ENCODE results near the gene FNDC11. TPM values are rescaled to one million over a fixed set of nuclear protein-coding genes. Genes with fewer than 3 reads are reported as not detected.

The FNDC11 gene
- total and polyA plus RNA-seq, 2 donors (not counting 3 experiments of a cell fraction or from before 2014, with no cell fraction given): 0.71 to 1.9 TPM

GRCh38 chr20:63544241-63544957 lies 9.6 kb upstream of the FNDC11 start:
- Histone ChIP-seq H3K36me3 (ENCODE audit: control insufficient read depth in 2 of 2, extremely low read depth in 1 of 2, insufficient read depth in 2 of 2, low read length in 2 of 2) (no peaks in the 10 kb centered on the region), H3K9me3 (replicated peaks; ENCODE audit: control insufficient read depth, insufficient read depth, low read length) (no peaks in the 10 kb centered on the region), H3K79me2 (ENCODE audit: control insufficient read depth, insufficient read depth, low read length) (no peaks in the 10 kb centered on the region), H4K20me1 (replicated peaks; ENCODE audit: control insufficient read depth, extremely low read depth, insufficient read depth, low read length) (no peaks in the 10 kb centered on the region), H3K27me3 (ENCODE audit: control insufficient read depth in 2 of 2, insufficient read depth in 2 of 2, low read length in 2 of 2) (no peaks in the 10 kb centered on the region), H3K4me3 (replicated peaks in 1 of 3; ENCODE audit: insufficient read depth in 1 of 3, low read depth in 1 of 3, low read length in 3 of 3) (no peak overlapping the region), H2AFZ (ENCODE audit: low read depth, low read length) (no peak overlapping the region), H3K27ac (ENCODE audit: insufficient read depth, low read depth, low read length) (no peak overlapping the region), H3K9me1 (replicated peaks; ENCODE audit: control insufficient read depth, extremely low read depth, insufficient read depth, low read length) (no peaks in the 10 kb centered on the region), H3K4me1 (ENCODE audit: control insufficient read depth, extremely low read depth, insufficient read depth, low read length) (no peaks in the 10 kb centered on the region), H3K9ac (replicated peaks; ENCODE audit: extremely low read depth, insufficient read depth, low read length) (no peak overlapping the region), H3K4me2 (ENCODE audit: insufficient read depth, low read length) (no peak overlapping the region)
- ChIA-PET CTCF (interaction anchor here (1.0 to 1.5 kb wide), 3 partner anchors 23 to 430 kb away, joined by 3 to 6 read pairs (median 4); no protein-coding TSS in a partner anchor), POLR2A (no interaction called here)
- DNase-seq (ENCODE audit: low read depth, low spot score) (no peak), FAIRE-seq (no peak)
- dilution Hi-C loops (cut with MboI; ENCODE audit: extremely low pct_ligation_motif_present, low sequenced_read_pairs) (no loop called here), intact Hi-C loops (cut with micrococcal nuclease) (no loop called here)
- BruUV-seq (replicated peaks): no TSS peak
- TF ChIP-seq CTCF (IDR thresholded peaks at IDR 0.05; ENCODE audit: extremely low read depth in 1 of 2, insufficient read depth in 1 of 2, low read depth in 1 of 2, low read length in 2 of 2) (no peak), MYC (IDR thresholded peaks at IDR 0.05; ENCODE audit: low read depth, low read length) (no peak), POLR2AphosphoS5 (IDR thresholded peaks at IDR 0.05; ENCODE audit: insufficient read depth, low read depth, low read length) (no peak), EZH2 (IDR thresholded peaks at IDR 0.05; ENCODE audit: borderline replicate concordance, low read depth, low read length, severe bottlenecking) (no peak), POLR2A (IDR thresholded peaks at IDR 0.05; ENCODE audit: low read depth, low read length) (no peak), GATA2 (IDR thresholded peaks at IDR 0.05; ENCODE audit: insufficient read depth, insufficient read length, low read depth, low read length) (no peak), JUN (IDR thresholded peaks at IDR 0.05; ENCODE audit: borderline replicate concordance, insufficient read depth, insufficient read length, low read depth) (no peak), FOS (IDR thresholded peaks at IDR 0.05; ENCODE audit: borderline replicate concordance, insufficient read depth, low read length) (no peak), MAX (IDR thresholded peaks at IDR 0.05; ENCODE audit: insufficient read depth, insufficient read length) (no peak)

Data from endothelial cell of umbilical vein (primary cell).